ENCODE measurements around the gene LRRC15.

GRCh38 chr3:194401868-194402329, 32.4 kb upstream of the LRRC15 start:
- TF ChIP-seq CTCF (IDR thresholded peaks at IDR 0.05; ENCODE audit: low read depth, low read length) (no peak), MAX (IDR thresholded peaks at IDR 0.05; ENCODE audit: low read depth, low read length) (no peak), POLR2A (IDR thresholded peaks at IDR 0.05; ENCODE audit: extremely low read depth, insufficient read length) (no peak), MYC (IDR thresholded peaks at IDR 0.05; ENCODE audit: low read depth, low read length) (no peak)

Data from NB4 (cell line).